ENCODE data around the gene LYZL4.

DNA sequence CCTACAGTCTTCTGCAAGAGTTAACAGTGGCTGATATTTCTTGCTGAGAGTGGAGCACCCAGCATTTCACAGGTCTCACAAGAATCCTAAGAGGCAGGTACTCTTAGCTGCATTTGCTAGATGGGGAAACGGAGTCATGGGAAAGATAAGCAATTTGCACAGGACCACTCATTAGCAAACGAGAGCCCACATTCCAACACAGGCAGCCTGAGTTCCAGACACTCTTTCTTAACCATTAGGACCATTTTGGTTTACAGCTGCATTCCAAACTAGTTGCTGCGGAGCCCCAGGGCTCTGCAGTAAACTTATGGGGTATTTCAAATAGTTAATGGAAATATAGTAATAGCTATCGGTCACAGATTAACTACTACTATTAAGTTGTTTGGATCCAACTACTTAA lies 42.5 kb downstream of the LYZL4 start:
- TF ChIP-seq, protein P1, sequence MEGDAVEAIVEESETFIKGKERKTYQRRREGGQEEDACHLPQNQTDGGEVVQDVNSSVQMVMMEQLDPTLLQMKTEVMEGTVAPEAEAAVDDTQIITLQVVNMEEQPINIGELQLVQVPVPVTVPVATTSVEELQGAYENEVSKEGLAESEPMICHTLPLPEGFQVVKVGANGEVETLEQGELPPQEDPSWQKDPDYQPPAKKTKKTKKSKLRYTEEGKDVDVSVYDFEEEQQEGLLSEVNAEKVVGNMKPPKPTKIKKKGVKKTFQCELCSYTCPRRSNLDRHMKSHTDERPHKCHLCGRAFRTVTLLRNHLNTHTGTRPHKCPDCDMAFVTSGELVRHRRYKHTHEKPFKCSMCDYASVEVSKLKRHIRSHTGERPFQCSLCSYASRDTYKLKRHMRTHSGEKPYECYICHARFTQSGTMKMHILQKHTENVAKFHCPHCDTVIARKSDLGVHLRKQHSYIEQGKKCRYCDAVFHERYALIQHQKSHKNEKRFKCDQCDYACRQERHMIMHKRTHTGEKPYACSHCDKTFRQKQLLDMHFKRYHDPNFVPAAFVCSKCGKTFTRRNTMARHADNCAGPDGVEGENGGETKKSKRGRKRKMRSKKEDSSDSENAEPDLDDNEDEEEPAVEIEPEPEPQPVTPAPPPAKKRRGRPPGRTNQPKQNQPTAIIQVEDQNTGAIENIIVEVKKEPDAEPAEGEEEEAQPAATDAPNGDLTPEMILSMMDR (IDR thresholded peaks at IDR 0.05; ENCODE audit: low read depth, low read length): no peak
- TF ChIP-seq EZH2phosphoT487 (IDR thresholded peaks at IDR 0.05; ENCODE audit: low read depth): no peak

All from OCI-LY3 (cell line).